ENCODE data around the gene AEBP2. TPM values are rescaled to one million over a fixed set of nuclear protein-coding genes. Genes with fewer than 3 reads are reported as not detected.

AEBP2 gene
- total RNA-seq, 1 donor, result 17.9 TPM

GRCh38 chr12:19498099-19498498 is 58.8 kb downstream of the AEBP2 start:
- no peak overlapping the region for H3K4me3 ChIP-seq (ENCODE audit: low read depth, low read length)
- no peak for DNase-seq (ENCODE audit: low read depth)

GRCh38 chr12:19499030-19499429 is 59.7 kb downstream of the AEBP2 start:
- DNase-seq (ENCODE audit: low read depth), result no peak
- TF ChIP-seq CTCF (IDR thresholded peaks at IDR 0.05; ENCODE audit: insufficient read depth, low read length), result no peak
- H3K4me3 ChIP-seq (ENCODE audit: low read depth, low read length), result no peak overlapping the region

More at GRCh38 chr12:19498099-19498498, 58.8 kb downstream of the AEBP2 start:
- no peak for TF ChIP-seq CTCF (IDR thresholded peaks at IDR 0.05; ENCODE audit: insufficient read depth, low read length)

GRCh38 chr12:19506497-19506896 is 67.2 kb downstream of the AEBP2 start:
- peak; percentile 21 for DNase-seq (ENCODE audit: low read depth)
- H3K4me3 ChIP-seq (ENCODE audit: low read depth, low read length), result no peak overlapping the region
- TF ChIP-seq CTCF (IDR thresholded peaks at IDR 0.05; ENCODE audit: insufficient read depth, low read length), result no peak

GRCh38 chr12:19507823-19508222 is 68.5 kb downstream of the AEBP2 start:
- no peak overlapping the region for H3K4me3 ChIP-seq (ENCODE audit: low read depth, low read length)
- peak; percentile 44 for TF ChIP-seq CTCF (IDR thresholded peaks at IDR 0.05; ENCODE audit: insufficient read depth, low read length)
- DNase-seq (ENCODE audit: low read depth), result peak; percentile 64

- no peak overlapping the region for H3K4me3 ChIP-seq (ENCODE audit: low read depth, low read length)
- DNase-seq (ENCODE audit: low read depth), result no peak
- TF ChIP-seq CTCF (IDR thresholded peaks at IDR 0.05; ENCODE audit: insufficient read depth, low read length), result no peak
Observed at GRCh38 chr12:19510461-19510860, 71.2 kb downstream of the AEBP2 start.

- no peak for TF ChIP-seq CTCF (IDR thresholded peaks at IDR 0.05; ENCODE audit: insufficient read depth, low read length)
- H3K4me3 ChIP-seq (ENCODE audit: low read depth, low read length), result no peak overlapping the region
- DNase-seq (ENCODE audit: low read depth), result no peak
Observed at GRCh38 chr12:19515179-19515578, 75.9 kb downstream of the AEBP2 start.

GRCh38 chr12:19517583-19517982 is 78.3 kb downstream of the AEBP2 start:
- no peak overlapping the region for H3K4me3 ChIP-seq (ENCODE audit: low read depth, low read length)
- TF ChIP-seq CTCF (IDR thresholded peaks at IDR 0.05; ENCODE audit: insufficient read depth, low read length), result no peak
- peak; percentile 48 for DNase-seq (ENCODE audit: low read depth)
